GM11168 (cell line): ENCODE results near the gene ASB12.

Experiments
- in situ Hi-C: fragments of 300-500 bp; cut with MboI; formaldehyde crosslinking; loops from one replicate; pipeline ENCODE4 v1.12.0; 2022; ENCODE audit warnings: low sequenced_read_pairs; ENCODE audit not compliant: unreplicated experiment

ASB12 gene

GRCh38 chrX:64230123-64230970 lies at the start of gene ASB12:
ASB12 (minus strand) TSS chrX:64230607; CDS start chrX:64225650, 4,957 bp downstream.
- in situ Hi-C loops: no loop called here

- in situ Hi-C loops: no loop called here
These were observed 34.9 kb upstream of the ASB12 start for GRCh38 chrX:64265265-64265664.

- in situ Hi-C loops: no loop called here
These were observed 1.3 kb downstream of the ASB12 start for GRCh38 chrX:64229154-64229553.

- in situ Hi-C loops: loop anchor here (25.0 kb wide), 1 partner anchor 169 kb away; the partner anchor contains the start of gene MTMR8
These were observed 12.4 kb downstream of the ASB12 start for GRCh38 chrX:64218023-64218422.

GRCh38 chrX:64213989-64214388 lies 16.4 kb downstream of the ASB12 start:
- in situ Hi-C loops: loop anchor here (25.0 kb wide), 1 partner anchor 173 kb away; the partner anchor contains the start of gene MTMR8

- in situ Hi-C loops: loop anchor here (25.0 kb wide), 1 partner anchor 181 kb away; the partner anchor contains the start of gene MTMR8
These were observed 23.7 kb downstream of the ASB12 start for GRCh38 chrX:64206556-64207162.

- in situ Hi-C loops: loop anchor here (25.0 kb wide), 1 partner anchor 181 kb away; the partner anchor contains the start of gene MTMR8
These were observed 24.5 kb downstream of the ASB12 start for GRCh38 chrX:64205735-64206501.

GRCh38 chrX:64205441-64205734 lies 25.0 kb downstream of the ASB12 start, which contains the start of gene AMER1:
AMER1 (minus strand) TSS chrX:64205708; CDS start chrX:64193286, 12,422 bp downstream.
- in situ Hi-C loops: loop anchor here (25.0 kb wide), 1 partner anchor 182 kb away; the partner anchor contains the start of gene MTMR8

GRCh38 chrX:64204701-64205440 lies 25.5 kb downstream of the ASB12 start:
- in situ Hi-C loops: loop anchor here (25.0 kb wide), 1 partner anchor 182 kb away; the partner anchor contains the start of gene MTMR8

GRCh38 chrX:64204252-64204651 lies 26.2 kb downstream of the ASB12 start:
- in situ Hi-C loops: loop anchor here (25.0 kb wide), 1 partner anchor 183 kb away; the partner anchor contains the start of gene MTMR8

- in situ Hi-C loops: loop anchor here (25.0 kb wide), 1 partner anchor 184 kb away; the partner anchor contains the start of gene MTMR8
These were observed 27.5 kb downstream of the ASB12 start for GRCh38 chrX:64202808-64203325.

- in situ Hi-C loops: no loop called here
These were observed 32.4 kb downstream of the ASB12 start for GRCh38 chrX:64198036-64198435.

GRCh38 chrX:64196606-64197005 lies 33.8 kb downstream of the ASB12 start:
- in situ Hi-C loops: no loop called here

GRCh38 chrX:64195862-64196261 lies 34.5 kb downstream of the ASB12 start:
- in situ Hi-C loops: no loop called here

- in situ Hi-C loops: no loop called here
These were observed 37.7 kb downstream of the ASB12 start for GRCh38 chrX:64192673-64193072.

- in situ Hi-C loops: no loop called here
These were observed 38.4 kb downstream of the ASB12 start for GRCh38 chrX:64192040-64192439.

- in situ Hi-C loops: no loop called here
These were observed 39.0 kb downstream of the ASB12 start for GRCh38 chrX:64191281-64192010.

GRCh38 chrX:64190136-64190740 lies 40.2 kb downstream of the ASB12 start:
- in situ Hi-C loops: no loop called here
